Activated CD4-positive, alpha-beta T cell treated with anti-CD3 and anti-CD28 coated beads, Interleukin-2, amount 50 U/mL, for 1 hour (primary cell): Measurements from ENCODE around the gene WDR26.
"Not testable (repeated sequence)": the region's sequence is repeated elsewhere in the genome, so short reads cannot be mapped to it uniquely, and the experiment has no call there.

Experiments
- DNase-seq: peaks from one replicate; pipeline ENCODE4 v3.0.0-alpha.2; 2020

WDR26 gene

DNA sequence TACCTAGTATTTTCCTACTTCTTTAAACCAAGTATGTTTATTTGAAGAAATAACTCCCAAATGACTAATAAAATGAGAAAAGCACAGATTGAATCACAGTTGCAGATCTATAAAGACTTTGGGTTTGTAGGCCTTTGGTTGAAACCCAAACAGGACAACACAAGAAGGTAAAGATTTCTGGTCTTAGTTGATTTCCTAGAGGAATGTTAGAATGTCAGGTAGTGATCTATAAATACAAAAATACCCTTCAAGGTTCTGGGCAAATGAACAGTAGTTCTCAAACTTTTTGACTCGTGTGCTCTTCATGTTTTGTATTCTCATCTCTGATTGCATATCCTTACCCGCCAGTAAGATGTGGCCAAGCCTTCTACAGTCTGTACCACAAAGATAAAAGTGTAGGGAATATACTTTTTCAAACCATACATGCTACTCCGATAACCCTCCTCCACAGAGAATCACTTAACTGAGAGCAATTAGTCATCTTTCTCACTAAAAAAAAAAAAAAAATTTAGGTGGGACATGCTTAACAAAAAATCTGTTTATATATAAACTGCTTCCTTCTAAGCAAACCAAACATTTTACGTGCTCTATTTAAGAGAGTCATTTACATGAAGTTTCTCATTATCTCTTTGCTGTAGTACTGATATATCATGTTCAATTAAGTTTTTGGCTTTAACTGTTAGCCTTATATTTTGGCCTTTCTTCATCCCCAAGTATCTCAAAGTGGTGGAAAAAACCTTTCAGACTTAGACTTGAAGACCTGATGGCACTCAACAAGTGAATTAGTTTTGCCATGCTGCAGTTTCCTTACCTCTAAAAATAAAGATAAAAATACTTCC lies 42.0 kb downstream of the WDR26 start:
- no peak for DNase-seq

DNA sequence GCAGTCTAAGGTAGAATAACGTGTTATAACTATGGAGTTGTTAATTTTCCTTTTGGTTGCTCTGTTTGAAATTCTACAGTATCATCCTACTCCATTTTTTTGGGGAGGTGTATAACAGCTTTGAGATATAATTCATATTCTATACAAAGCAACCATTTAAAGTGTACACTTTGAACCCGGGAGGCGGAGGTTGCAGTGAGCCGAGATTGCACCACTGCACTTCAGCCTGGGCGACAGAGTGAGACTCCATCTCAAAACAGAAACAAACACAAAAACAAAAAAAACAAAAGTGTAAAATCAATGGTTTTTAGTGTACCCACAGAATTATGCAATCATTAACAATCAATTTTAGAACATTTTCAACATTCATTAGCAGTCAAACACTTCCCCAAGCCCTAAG lies 44.1 kb downstream of the WDR26 start:
- DNase-seq = no peak

DNA sequence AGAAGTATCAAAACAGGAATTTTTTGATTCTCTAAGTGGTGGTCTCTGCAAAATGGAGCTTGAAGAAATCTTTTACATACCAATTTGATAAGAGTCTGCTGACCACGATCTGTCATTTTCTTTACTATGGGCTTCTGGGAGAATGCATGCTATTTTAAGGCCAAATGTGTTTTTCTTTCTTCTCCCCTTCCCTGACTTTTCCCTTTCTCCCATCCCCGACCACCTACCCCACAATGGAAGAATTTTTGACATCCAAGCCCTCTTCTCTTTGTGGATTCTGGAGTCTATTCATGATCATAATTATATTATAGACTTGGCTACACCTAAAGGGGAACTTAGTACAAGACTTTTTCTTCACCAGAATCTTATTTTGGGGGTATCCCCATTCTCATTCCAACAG lies 46.7 kb downstream of the WDR26 start:
- no peak for DNase-seq

DNA sequence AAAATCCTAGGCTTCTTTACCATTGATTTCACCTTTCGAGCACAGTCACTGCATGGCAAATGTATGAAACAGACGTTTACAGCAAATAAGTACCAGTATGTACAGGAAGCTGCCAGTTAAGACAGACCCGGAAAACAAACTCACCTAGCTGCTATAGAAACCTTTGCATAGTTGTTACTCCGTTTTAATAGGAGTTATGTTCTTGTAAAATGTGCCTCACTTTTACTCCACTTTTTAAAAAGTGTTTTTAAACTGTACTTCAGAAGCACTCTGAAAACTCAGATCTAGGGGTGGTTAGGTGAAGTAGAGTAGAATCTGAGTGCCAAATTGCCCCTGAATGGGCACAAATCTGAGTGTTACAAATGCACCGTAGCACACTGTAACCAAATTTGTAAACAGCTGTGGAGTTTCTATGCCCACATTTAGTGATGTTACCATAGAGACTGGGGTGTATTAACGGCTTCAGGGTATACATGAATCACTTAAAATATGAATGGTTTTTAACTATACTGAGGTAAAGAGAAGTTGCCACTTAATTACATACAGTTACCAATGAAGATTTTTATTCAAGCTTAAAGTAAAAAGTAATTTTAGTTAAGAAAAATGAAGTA lies 47.2 kb downstream of the WDR26 start:
- DNase-seq = no peak

DNA sequence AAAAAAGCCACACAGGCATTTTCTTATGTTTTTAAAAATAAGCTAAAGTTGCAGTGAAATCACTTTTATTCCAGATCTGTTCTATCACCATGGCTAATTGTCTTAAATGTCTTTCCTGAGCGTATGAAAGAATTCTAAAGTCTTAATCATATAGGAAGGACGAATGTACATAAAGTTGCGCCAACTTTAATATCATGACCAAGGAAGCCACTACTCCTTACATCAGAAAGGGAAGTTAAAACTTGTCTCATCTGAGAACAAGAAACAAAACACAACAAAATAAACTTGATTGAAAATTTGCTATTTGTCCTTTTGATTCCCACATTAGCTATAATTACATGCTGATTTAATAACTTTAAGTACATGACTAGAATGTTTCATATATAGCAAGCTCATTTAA lies 51.4 kb downstream of the WDR26 start:
- no peak for DNase-seq

DNA sequence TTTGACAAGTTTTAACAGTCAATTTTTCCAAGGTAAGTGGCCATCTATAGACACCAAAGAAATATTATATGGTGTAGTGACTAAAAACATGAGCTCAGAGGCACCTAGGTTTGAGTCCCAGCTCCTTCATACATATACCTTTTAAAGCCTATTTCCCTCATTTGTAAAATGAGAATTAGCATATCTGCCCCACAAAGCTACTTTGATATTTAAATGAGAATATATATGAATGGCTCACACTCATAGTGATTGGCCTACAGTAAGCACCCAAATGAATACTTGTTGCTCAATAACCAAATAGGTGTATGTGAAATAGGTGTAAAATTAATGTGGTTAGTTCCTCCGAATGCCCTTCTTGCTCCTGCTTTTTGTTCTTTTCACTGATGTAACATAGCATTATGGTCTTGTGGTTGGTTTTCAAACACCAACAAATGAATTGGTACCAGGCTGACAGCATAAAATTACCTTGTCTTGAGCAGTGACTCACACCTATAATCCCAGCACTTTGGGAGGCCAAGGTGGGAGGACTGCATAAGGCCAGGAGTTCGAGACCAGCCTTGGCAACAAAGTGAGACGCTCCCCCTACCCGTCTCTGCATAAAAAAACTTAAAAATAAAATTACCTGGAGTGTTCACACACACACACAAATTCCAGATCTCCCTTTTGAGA lies 52.6 kb downstream of the WDR26 start:
- DNase-seq = no peak

DNA sequence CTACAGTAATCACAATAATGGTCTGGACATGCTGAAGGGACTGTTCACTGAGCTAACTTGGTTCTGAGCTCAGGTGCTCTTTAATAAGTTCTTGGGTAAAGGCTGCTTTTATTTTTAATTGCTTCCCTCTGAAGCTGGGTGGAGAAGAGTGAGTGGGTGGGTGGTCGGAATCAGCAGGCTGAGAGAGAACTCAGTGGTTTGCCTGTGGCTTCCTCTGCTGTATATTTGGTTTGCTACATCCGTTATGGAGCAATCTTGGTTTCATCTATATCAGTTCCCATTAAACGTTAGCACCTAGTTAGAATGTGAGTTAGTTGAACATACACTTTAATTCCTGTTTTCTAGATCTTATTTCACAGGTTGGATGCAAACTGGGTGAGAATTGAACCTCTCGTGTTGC lies 54.6 kb downstream of the WDR26 start:
- DNase-seq = peak; percentile 27

DNA sequence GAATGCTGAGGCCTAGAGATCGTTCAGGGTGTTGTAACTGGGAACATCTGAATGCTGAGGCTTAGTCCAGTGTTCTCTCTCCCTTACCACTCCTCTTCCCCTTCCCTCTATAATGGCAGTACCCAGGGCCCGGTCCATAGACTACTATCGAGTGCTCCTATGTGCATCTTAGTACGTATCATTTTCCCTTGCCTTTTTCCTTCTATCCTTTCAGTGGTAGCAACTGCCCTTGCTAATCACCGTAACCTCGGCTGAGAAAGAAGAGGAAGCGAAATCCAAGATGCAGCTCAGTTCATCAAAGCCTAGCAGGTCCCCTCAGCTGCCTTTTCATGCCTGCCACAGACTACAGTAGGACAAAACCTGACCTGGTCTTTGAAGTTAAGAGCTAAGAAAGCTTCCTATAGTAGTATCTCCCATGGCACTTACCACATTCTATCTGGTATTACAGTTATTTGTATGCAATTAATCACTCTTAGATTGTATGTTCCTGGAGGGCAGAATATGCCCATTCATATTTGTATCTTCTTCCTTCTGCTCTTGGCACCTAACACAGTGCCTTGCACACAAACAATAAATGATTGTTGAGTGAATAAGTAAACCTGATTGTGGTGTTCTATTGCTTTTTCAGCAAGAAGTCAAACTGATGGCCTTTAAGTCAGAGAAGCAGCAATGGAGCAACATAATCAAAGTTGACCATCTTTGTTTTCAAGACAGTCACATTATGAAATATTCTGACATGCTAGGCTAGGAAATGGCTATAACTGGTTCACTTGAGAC lies 55.6 kb downstream of the WDR26 start:
- DNase-seq = no peak

DNA sequence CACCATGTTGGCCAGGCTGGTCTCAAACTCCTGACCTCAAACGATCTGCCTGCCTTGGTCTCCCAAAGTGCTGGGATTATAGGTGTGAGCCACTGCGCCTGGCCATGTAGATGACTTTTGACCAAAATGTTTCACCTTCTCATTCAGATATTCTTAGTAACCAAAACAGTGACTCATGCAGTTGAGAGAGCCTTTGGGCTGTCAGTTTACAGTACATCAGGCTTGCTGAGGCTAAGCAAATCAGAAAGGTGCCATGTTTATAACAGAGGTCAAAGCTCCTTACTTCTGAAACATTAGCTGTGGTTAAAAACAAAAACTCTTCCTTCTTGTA lies 57.0 kb downstream of the WDR26 start:
- no peak for DNase-seq

DNA sequence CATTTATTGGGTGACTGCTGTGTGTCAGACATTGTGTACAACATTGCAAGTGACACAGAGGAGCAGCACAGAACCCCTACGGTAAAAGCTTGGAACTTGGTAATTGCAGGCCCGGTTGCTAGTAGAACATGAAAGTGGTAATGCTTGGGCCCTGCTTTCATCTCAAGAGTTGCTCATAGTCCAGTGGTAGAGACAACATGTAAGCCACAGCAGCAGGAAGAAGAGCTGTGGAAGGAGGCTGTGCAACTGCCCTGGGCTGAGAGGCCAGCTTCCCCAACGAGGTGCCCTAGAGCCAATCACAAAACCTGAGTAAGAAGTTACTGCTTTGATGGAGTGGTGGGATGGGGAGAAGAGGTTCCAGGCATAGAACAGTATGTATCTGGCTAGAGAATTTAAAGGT lies 59.5 kb downstream of the WDR26 start:
- DNase-seq = no peak

DNA sequence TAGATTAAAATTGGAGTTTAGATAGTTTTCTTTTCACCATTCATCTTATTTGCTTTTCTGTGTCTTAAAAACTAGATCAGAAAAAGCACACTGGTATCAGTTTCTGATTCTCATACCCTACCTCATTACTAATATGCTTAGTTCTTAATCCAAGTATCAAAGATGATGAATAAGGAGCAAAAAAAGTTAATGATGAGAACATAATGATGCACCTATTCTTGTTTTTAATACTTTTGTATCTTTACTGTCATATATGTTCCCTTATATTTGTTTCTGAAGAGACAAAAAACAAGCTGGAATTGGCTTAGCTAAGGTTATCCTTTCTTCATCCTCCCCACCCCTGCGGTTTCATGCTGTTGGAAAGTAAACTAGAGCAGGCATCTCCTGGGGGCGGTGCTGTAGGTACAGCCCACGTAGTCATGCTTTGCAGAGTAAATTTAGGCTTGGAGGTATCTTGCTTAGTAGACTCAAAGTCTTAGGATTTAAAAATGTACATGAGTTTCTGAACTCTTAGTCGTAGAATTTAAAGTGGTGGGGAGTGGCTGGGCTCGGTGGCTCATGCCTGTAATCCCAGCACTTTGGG lies 61.5 kb downstream of the WDR26 start:
- no peak for DNase-seq

DNA sequence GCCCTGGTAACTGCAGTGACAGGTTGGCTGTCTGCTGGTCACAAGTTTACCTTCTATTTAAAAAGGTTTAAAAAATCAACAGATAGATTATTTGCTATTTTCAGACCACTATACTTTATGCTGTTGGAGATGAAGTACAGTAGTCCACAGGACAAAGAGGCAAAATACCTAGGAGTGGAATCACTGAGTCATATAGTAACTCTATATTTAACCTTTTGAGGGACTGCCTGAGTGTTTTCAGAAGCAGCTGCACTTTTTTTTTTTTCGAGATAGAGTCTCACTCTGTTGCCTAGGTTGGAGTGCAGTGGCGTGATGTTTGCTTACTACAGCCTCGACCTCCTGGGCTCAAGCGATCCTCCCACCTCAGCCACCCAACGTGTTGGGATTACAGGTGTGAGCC lies 66.2 kb downstream of the WDR26 start:
- DNase-seq = no peak

DNA sequence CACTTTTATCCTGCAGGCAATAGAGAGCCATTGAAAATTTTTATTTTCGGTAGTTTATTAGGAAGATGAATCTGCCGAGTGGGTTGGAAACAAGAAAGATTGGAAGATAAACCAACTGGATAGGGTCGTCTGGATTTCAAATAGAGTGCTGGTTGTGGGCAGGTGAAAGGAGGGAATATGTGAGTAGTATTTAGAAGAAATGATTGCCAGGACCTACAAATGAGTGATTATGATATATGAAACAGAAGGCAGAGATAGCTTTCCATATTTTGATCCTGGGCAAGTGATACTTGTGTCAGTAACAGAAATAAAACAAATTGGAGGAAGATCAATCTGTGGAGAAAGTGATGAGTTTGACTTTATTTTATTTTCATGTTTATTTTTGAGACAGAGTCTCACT lies 75.4 kb downstream of the WDR26 start:
- DNase-seq = no peak

DNA sequence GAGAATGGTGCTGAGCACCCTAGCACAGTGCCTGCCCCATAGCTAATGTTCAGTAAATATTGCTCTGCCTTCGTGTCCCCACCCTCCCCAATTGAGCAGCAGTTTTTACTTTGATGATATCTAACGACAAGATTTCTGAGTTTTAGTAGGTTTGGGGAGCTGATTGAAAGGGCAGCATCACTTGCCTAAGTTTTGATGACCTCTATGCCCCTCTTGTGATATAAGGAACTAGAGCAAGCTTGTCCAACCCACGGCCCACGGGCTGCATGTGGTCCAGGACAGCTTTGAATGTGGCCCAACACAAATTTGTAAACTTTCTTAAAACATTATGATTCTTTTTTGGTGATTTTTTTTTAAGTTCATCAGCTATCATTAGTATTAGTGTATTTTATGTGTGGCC lies 76.4 kb downstream of the WDR26 start:
- DNase-seq = no peak

DNA sequence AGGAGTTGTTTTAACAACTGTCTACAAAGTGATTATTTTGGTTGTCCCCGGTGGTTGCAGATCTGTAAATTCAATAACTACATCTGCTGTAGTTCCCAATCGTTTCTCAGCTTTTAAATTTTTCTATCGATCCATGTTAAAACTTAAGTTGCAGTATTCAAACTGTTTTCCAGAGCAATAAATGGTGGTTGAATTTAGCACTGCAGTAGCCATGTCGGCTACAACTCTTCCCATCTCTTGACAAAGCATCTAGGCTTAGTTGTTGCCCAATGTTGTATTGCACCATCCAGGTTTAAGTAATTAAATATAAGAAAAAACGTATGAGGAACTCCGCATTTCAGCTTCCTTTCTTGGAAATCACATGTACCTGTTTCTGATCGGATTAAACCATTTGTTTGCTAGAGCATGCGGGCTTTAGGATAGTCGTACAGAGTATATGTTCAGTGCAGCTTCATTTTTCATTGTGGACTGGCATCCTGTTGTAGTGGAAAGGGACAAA lies 76.9 kb downstream of the WDR26 start:
- no peak for DNase-seq

DNA sequence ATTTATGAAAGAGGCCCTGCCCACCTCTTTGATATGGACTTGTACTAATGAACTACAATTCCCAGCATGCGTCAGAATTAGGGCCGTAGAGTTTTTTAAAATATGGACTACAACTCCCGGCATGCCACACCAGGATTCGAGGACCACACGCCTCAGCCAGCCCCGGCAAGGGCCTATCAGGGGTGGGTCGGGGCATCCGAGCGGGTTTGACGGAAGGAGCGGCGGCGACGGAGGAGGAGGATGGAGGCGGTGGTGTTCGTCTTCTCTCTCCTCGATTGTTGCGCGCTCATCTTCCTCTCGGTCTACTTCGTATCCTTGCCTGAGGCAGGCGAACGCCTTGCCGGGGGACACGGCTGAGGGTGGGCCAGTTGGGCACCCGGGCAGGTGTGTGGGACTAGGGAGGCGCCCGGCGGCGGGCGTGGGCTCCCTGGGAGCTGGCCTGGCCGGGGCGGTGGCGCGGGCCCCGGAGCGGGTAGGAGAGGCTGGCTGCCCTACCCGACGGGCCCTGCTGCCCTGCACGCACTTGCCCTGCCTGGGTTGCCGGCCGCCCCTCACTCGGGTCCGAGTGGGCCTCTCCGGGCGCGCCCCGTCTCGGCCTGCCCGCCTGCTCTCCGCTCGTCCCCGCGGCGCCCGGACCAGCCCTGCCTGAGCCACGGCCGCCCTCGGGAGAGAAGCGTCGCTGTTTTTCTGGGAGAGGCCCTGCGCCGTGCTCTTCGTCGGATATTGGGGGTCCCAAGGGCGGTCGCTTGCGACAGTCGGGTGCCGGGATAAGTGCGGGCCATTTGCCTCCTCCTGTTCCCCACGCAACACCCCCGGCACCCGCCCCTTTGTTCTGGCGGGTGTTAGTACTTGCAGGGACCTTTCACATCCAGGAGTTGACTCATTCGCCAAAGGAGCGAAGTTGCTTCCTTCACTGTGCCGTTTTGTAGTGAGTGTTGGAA lies 77.6 kb downstream of the WDR26 start, which contains the start of gene CNIH4:
Gene CNIH4, plus strand, starts transcription at position 195 of the 941 bp plus-strand sequence. Its CDS starts 46 bp downstream, at position 241.
- DNase-seq = peak; percentile 89

DNA sequence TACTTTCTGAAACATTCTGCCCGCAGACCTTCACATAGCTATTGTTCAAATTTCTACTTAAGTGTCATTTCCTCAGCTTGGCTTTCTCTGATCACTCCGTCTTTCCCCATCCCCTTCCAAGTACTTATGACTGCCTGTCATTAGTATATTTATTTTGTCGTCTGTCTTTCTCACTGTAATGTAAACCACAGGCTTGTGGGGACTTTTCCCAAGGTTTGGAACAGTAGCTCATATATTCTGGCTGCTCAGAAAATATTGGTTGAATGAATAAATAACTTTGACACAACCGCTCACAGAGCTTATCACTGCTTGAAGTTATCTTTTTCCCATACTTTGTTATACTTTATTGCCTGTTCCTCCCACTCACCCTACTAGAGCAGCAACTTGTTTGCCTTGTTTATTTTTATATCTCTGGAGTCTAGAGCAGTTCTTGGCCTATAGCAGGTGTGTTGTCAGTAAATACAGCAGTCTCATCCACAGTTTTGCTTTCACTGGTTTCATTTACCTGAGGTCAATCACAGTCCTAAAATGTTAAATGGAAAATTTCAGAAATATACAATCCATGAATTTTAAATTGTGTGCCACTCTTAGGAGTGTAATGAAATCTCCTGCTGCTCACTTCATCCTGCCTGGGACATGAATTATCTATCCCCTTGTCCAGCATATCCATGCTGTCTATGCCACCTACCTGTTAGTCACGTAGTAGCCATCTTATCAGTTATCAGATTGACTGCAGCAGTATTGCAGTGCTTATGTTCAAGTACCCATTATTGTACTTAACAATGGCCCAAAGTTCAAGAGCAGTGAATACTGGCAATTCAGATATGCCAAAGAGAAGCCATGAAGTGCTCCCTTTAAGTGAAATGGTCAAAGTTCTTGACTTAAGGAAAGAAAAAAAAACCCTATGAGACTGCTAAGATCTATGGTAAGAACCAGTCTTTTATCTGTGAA lies 80.3 kb downstream of the WDR26 start:
- no peak for DNase-seq

DNA sequence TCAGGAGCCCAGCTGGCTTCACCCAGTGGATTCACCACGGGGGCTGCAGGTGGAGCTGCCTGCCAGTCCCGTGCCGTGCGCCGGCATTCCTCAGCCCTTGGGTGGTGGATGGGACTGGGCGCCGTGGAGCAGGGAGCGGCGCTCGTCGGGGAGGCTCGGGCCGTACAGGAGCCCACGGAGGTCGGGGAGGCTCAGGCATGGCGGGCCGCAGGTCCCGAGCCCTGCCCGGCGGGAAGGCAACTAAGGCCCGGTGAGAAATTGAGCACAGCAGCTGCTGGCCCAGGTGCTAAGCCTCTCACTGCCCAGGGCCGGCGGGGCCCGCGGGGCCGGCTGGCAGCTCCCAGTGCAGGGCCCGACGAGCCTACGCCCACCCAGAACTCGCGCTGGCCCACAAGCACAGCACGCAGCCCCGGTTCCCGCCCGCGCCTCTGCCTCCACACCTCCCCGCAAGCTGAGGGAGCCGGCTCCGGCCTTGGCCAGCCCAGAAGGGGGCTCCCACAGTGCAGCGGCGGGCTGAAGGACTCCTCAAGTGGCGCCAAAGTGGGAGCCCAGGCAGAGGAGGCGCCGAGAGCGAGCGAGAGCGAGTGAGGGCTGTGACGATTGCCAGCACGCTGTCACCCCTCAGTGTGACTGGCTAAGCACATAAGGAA lies 82.0 kb downstream of the WDR26 start:
- not testable (repeated sequence) for DNase-seq

DNA sequence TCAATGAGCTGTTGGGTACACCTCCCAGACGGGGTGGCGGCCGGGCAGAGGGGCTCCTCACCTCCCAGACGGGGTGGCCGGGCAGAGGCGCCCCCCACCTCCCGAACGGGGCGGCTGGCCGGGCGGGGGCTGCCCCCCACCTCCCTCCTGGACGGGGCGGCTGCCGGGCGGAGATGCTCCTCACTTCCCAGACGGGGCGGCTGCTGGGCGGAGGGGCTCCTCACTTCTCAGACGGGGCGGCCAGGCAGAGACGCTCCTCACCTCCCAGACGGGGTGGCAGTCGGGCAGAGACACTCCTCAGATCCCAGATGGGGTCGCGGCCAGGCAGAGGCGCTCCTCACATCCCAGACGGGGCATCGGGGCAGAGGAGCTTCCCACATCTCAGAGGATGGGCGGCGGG lies 84.9 kb downstream of the WDR26 start:
- not testable (repeated sequence) for DNase-seq

DNA sequence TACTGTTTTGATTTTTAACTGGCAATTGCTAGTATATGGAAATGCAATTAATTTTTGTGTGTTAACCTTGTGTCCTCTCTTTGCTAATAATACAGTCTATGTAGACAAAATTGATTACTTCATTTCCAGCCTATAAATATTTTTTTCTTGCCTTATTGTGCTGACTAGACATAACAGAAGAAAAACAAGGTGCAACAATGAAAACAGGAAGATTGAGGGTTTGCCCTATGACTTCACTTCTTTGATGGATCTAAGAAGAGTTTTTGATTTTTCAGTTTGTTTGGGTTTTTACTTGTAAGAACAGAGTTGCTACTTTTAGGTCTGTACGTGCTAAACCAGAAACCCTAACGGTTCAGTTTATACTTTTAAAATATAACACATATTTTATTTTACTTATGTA lies 86.5 kb downstream of the WDR26 start:
- no peak for DNase-seq
